Liver (tissue), 9 donors: Measurements from ENCODE around the gene PCSK6. TPM values are rescaled to one million over a fixed set of nuclear protein-coding genes. Genes with fewer than 3 reads are reported as not detected.

Experiments
- DNase-seq: peaks from one replicate; pipeline ENCODE4 v3.0.0-alpha.2; 2017; ENCODE audit warnings: low spot score
- H3K27ac ChIP-seq, 2 donors: one replicate each; pipeline ENCODE4 v1.7.0; 2013; ENCODE audit warnings: inconsistent platforms in 2 of 2, low read length in 2 of 2, control low read depth in 1 of 2, low read depth in 1 of 2, mild to moderate bottlenecking in 1 of 2
- H3K27me3 ChIP-seq, 4 donors: one replicate each; pipeline versions ENCODE4 v1.6.1 to v1.7.0; 2013; ENCODE audit warnings: low read length in 3 of 4, inconsistent platforms in 1 of 4, mild to moderate bottlenecking in 1 of 4, moderate library complexity in 1 of 4; ENCODE audit not compliant: control insufficient read depth in 4 of 4, insufficient read depth in 4 of 4
- H3K36me3 ChIP-seq, 4 donors: one replicate each; pipeline versions ENCODE4 v1.6.1 to v1.7.0; 2013; ENCODE audit warnings: low read length in 3 of 4, mild to moderate bottlenecking in 3 of 4, low read depth in 1 of 4, moderate library complexity in 1 of 4; ENCODE audit not compliant: control insufficient read depth in 4 of 4, insufficient read depth in 3 of 4
- H3K4me1 ChIP-seq, 4 donors: one replicate each; pipeline versions ENCODE4 v1.6.1 to v1.7.0; 2013; ENCODE audit warnings: low read length in 3 of 4, mild to moderate bottlenecking in 3 of 4, moderate library complexity in 1 of 4; ENCODE audit not compliant: control insufficient read depth in 4 of 4, insufficient read depth in 4 of 4
- H3K4me3 ChIP-seq, 3 donors: one replicate each; pipeline versions ENCODE4 v1.6.1 to v1.7.0; 2013; ENCODE audit warnings: low read length in 3 of 3, control low read depth in 1 of 3, low read depth in 1 of 3, mild to moderate bottlenecking in 1 of 3
- H3K9ac ChIP-seq, 2 donors: one replicate each; pipeline ENCODE4 v1.7.0; 2013; ENCODE audit warnings: low read length in 2 of 2, mild to moderate bottlenecking in 2 of 2, moderate library complexity in 2 of 2, control low read depth in 1 of 2, low read depth in 1 of 2
- H3K9me3 ChIP-seq, 4 donors: one replicate each; pipeline versions ENCODE4 v1.6.1 to v1.7.0; 2013; ENCODE audit warnings: low read length in 3 of 4; ENCODE audit not compliant: control insufficient read depth in 4 of 4
- EGR1 ChIP-seq, 2 donors: IDR thresholded peaks; 2 replicates each; pipeline ENCODE4 v1.6.1; 2016 to 2018; ENCODE audit warnings: antibody characterized with exemption in 2 of 2, low read depth in 2 of 2
- FOXA1 ChIP-seq: IDR thresholded peaks from 2 replicates; pipeline ENCODE4 v1.6.1; 2016; ENCODE audit warnings: antibody characterized with exemption
- FOXA2 ChIP-seq: IDR thresholded peaks from 2 replicates; pipeline ENCODE4 v1.6.1; 2016; ENCODE audit warnings: antibody characterized with exemption
- GABPA ChIP-seq, 2 donors: IDR thresholded peaks in 1 of 2; conservative IDR thresholded peaks in 1 of 2; 2 replicates each; pipeline ENCODE4 v1.6.1; 2016; ENCODE audit warnings: antibody characterized with exemption in 2 of 2, mild to moderate bottlenecking in 1 of 2, moderate library complexity in 1 of 2
- HNF4A ChIP-seq, 2 donors: conservative IDR thresholded peaks; 2 replicates each; pipeline ENCODE4 v1.6.1; 2016; ENCODE audit warnings: antibody characterized with exemption in 2 of 2, mild to moderate bottlenecking in 2 of 2
- HNF4G ChIP-seq: IDR thresholded peaks from 2 replicates; pipeline ENCODE4 v1.6.1; 2016; ENCODE audit warnings: antibody characterized with exemption
- JUND ChIP-seq, 2 donors: IDR thresholded peaks; 2 replicates each; pipeline ENCODE4 v1.6.1; 2016; ENCODE audit warnings: antibody characterized with exemption in 2 of 2
- NR2F2 ChIP-seq: IDR thresholded peaks from 2 replicates; pipeline ENCODE4 v1.6.1; 2016; ENCODE audit warnings: antibody characterized with exemption
- RAD21 ChIP-seq, 2 donors: IDR thresholded peaks; 2 replicates each; pipeline ENCODE4 v1.6.1; 2016; ENCODE audit warnings: antibody characterized with exemption in 2 of 2, mild to moderate bottlenecking in 2 of 2
- RXRA ChIP-seq, 2 donors: IDR thresholded peaks; 2 replicates each; pipeline ENCODE4 v1.6.1; 2017 to 2018; ENCODE audit warnings: antibody characterized with exemption in 2 of 2, mild to moderate bottlenecking in 1 of 2
- SP1 ChIP-seq: IDR thresholded peaks from 2 replicates; pipeline ENCODE4 v1.6.1; 2018; ENCODE audit warnings: antibody characterized with exemption, mild to moderate bottlenecking
- TAF1 ChIP-seq: conservative IDR thresholded peaks from 2 replicates; pipeline ENCODE4 v1.6.1; 2016; ENCODE audit warnings: antibody characterized with exemption, mild to moderate bottlenecking
- YY1 ChIP-seq: IDR thresholded peaks from 2 replicates; pipeline ENCODE4 v1.6.1; 2016; ENCODE audit warnings: antibody characterized with exemption, mild to moderate bottlenecking
- WGBS: extraction: QIAGEN DNeasy Blood & Tissue Kit; methylation state at CpG from one replicate; pipeline ENCODE4 v1.1.7; 2013; 5-methylcytosine and 5-hydroxymethylcytosine counted together
- polyA plus RNA-seq, 2 donors: library from polyadenylated mRNA; stranded (reverse) in 1 of 2; unstranded in 1 of 2; fragments of 200-250 nt in 1 of 2; fragments of >200 nt in 1 of 2; fragmentation: Nextera tagmentation in 1 of 2; extraction: Ambion mirVana in 1 of 2; gene quantifications; one replicate each; pipeline versions ENCODE4 v1.2.1 to v1.2.3, GENCODE V29; 2013 to 2015
- total RNA-seq, 2 donors: library from RNA; depleted of rRNA; stranded (reverse); fragments of >200 nt; gene quantifications; one replicate each; pipeline ENCODE4 v1.2.3, GENCODE V29; 2014
- TF ChIP-seq, protein P1 (sequence below): IDR thresholded peaks from 2 replicates; pipeline ENCODE4 v1.6.1; 2016; ENCODE audit warnings: antibody characterized with exemption
- TF ChIP-seq, protein P2 (sequence below): fragments of 150-350 bp; IDR thresholded peaks from 2 replicates; pipeline ENCODE4 v1.5.1; 2017; ENCODE audit warnings: improper control_type of control experiment, low read depth, low read length; ENCODE audit not compliant: missing input control
- TF ChIP-seq, protein P3 (sequence below): IDR thresholded peaks from 2 replicates; pipeline ENCODE4 v1.6.1; 2016; ENCODE audit warnings: antibody characterized with exemption, mild to moderate bottlenecking
- TF ChIP-seq, protein P4 (sequence below): IDR thresholded peaks from 2 replicates; pipeline ENCODE4 v1.6.1; 2016; ENCODE audit warnings: antibody characterized with exemption
- TF ChIP-seq, protein P5 (sequence below): IDR thresholded peaks from 2 replicates; pipeline ENCODE4 v1.6.1; 2016; ENCODE audit warnings: antibody characterized with exemption
- donor health status: healthy.
- donor health status: healthy.
- donor health status: healthy.
- donor health status: healthy.
- donor health status: healthy.

Gene PCSK6
- total and polyA plus RNA-seq, 4 donors, result 94.8 to 398 (median 168) TPM

DNA sequence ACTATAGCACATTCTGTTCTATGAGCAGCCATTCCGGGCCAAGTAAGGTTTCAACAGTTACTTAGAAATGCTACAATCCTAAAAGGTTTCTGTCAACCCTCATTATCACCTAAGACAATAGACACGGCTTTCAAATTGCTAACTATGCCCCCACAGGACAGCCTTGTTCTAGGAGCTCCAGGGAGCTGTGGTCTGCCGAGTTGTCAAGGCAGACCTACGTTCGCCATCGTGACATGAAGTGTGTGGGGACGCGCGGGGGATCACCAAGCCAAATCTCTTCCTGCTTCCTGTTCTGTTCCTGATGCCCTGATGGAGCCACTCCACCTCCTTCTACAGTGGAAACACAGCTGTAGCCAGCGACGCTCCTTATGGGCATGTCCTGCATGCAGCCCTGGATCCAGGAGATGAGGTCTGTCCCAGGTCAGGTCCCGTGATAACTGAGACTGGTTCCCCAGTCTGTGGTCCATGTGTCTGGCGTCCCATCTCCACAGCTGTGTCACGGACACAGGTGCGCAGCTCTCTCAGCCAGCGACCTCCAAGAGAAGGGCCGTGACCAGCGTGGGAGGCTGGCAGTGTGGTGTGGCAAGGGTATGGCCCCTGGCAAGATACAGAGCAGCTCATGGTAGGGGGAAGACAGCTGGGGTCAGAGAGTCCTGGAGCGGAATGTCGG is 82.8 kb downstream of the PCSK6 start:
- no peak overlapping the region for H3K27ac ChIP-seq

DNA sequence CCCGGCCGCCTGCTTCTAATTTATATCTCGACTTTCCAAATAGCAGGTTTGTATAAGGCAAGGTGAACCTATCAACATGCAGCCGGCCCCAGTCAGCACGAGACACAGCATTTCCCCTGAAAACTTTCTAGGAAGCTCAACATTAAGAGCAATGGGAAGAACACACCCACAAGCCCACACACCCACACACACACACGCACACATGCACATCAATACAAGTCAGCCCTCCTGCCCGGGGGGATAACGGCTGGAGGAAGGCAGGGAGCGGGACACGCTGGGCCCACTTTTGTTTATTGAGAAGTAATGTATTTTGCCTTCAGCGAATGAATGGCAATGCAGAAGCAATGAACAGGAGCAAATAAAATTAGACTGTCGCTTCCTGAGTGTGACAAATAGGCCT is 83.5 kb downstream of the PCSK6 start:
- no peak for DNase-seq
- no peak overlapping the region for H3K9ac ChIP-seq
- no peaks in the 10 kb centered on the region for H3K27me3 ChIP-seq
- no peak overlapping the region for H3K27ac ChIP-seq
- 92% methylated on average over 12 of the region's 12 CpGs for WGBS
- no peaks in the 10 kb centered on the region for H3K9me3 ChIP-seq
- H3K36me3 ChIP-seq, result peaks cover 2 to 65% (median 46%) of the 10 kb centered on the region in 4 donors
- no peaks in the 10 kb centered on the region for H3K4me1 ChIP-seq
- TF ChIP-seq GABPA (IDR thresholded peaks at IDR 0.05 in 1 of 2, conservative IDR thresholded peaks at IDR 0.05 in 1 of 2) (no peak), NR2F2 (no peak), EGR1 (IDR thresholded peaks at IDR 0.05; ENCODE audit: low read depth in 2 of 2) (no peak), TAF1 (no peak), RXRA (IDR thresholded peaks at IDR 0.05) (no peak), YY1 (no peak), JUND (IDR thresholded peaks at IDR 0.05) (no peak), HNF4A (conservative IDR thresholded peaks at IDR 0.05) (no peak), RAD21 (IDR thresholded peaks at IDR 0.05) (no peak), FOXA1 (no peak), HNF4G (no peak), FOXA2 (no peak), SP1 (no peak)
- TF ChIP-seq, protein P1, sequence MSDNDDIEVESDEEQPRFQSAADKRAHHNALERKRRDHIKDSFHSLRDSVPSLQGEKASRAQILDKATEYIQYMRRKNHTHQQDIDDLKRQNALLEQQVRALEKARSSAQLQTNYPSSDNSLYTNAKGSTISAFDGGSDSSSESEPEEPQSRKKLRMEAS, result no peak
- TF ChIP-seq, protein P2, sequence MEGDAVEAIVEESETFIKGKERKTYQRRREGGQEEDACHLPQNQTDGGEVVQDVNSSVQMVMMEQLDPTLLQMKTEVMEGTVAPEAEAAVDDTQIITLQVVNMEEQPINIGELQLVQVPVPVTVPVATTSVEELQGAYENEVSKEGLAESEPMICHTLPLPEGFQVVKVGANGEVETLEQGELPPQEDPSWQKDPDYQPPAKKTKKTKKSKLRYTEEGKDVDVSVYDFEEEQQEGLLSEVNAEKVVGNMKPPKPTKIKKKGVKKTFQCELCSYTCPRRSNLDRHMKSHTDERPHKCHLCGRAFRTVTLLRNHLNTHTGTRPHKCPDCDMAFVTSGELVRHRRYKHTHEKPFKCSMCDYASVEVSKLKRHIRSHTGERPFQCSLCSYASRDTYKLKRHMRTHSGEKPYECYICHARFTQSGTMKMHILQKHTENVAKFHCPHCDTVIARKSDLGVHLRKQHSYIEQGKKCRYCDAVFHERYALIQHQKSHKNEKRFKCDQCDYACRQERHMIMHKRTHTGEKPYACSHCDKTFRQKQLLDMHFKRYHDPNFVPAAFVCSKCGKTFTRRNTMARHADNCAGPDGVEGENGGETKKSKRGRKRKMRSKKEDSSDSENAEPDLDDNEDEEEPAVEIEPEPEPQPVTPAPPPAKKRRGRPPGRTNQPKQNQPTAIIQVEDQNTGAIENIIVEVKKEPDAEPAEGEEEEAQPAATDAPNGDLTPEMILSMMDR, result no peak
- TF ChIP-seq, protein P3, sequence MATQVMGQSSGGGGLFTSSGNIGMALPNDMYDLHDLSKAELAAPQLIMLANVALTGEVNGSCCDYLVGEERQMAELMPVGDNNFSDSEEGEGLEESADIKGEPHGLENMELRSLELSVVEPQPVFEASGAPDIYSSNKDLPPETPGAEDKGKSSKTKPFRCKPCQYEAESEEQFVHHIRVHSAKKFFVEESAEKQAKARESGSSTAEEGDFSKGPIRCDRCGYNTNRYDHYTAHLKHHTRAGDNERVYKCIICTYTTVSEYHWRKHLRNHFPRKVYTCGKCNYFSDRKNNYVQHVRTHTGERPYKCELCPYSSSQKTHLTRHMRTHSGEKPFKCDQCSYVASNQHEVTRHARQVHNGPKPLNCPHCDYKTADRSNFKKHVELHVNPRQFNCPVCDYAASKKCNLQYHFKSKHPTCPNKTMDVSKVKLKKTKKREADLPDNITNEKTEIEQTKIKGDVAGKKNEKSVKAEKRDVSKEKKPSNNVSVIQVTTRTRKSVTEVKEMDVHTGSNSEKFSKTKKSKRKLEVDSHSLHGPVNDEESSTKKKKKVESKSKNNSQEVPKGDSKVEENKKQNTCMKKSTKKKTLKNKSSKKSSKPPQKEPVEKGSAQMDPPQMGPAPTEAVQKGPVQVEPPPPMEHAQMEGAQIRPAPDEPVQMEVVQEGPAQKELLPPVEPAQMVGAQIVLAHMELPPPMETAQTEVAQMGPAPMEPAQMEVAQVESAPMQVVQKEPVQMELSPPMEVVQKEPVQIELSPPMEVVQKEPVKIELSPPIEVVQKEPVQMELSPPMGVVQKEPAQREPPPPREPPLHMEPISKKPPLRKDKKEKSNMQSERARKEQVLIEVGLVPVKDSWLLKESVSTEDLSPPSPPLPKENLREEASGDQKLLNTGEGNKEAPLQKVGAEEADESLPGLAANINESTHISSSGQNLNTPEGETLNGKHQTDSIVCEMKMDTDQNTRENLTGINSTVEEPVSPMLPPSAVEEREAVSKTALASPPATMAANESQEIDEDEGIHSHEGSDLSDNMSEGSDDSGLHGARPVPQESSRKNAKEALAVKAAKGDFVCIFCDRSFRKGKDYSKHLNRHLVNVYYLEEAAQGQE, result no peak
- TF ChIP-seq, protein P4, sequence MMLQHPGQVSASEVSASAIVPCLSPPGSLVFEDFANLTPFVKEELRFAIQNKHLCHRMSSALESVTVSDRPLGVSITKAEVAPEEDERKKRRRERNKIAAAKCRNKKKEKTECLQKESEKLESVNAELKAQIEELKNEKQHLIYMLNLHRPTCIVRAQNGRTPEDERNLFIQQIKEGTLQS, result no peak
- TF ChIP-seq, protein P5, sequence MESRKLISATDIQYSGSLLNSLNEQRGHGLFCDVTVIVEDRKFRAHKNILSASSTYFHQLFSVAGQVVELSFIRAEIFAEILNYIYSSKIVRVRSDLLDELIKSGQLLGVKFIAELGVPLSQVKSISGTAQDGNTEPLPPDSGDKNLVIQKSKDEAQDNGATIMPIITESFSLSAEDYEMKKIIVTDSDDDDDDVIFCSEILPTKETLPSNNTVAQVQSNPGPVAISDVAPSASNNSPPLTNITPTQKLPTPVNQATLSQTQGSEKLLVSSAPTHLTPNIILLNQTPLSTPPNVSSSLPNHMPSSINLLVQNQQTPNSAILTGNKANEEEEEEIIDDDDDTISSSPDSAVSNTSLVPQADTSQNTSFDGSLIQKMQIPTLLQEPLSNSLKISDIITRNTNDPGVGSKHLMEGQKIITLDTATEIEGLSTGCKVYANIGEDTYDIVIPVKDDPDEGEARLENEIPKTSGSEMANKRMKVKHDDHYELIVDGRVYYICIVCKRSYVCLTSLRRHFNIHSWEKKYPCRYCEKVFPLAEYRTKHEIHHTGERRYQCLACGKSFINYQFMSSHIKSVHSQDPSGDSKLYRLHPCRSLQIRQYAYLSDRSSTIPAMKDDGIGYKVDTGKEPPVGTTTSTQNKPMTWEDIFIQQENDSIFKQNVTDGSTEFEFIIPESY, result no peak
- H3K4me3 ChIP-seq, result no peak overlapping the region

More for the DNA sequence above, 82.8 kb downstream of the PCSK6 start:
- TF ChIP-seq HNF4G, result no peak
- TF ChIP-seq JUND (IDR thresholded peaks at IDR 0.05), result no peak
- no peak for TF ChIP-seq EGR1 (IDR thresholded peaks at IDR 0.05; ENCODE audit: low read depth in 2 of 2)
- no peak for TF ChIP-seq TAF1
- no peak for TF ChIP-seq GABPA (IDR thresholded peaks at IDR 0.05 in 1 of 2, conservative IDR thresholded peaks at IDR 0.05 in 1 of 2)
- TF ChIP-seq YY1, result no peak
- TF ChIP-seq, protein P5, result no peak
- TF ChIP-seq RAD21 (IDR thresholded peaks at IDR 0.05), result no peak
- no peak for TF ChIP-seq HNF4A (conservative IDR thresholded peaks at IDR 0.05)
- TF ChIP-seq, protein P4, result no peak
- no peak for TF ChIP-seq SP1
- TF ChIP-seq RXRA (IDR thresholded peaks at IDR 0.05), result no peak
- TF ChIP-seq NR2F2, result no peak
- no peak for TF ChIP-seq FOXA1
- H3K36me3 ChIP-seq, result peaks cover 7 to 65% (median 47%) of the 10 kb centered on the region in 4 donors
- no peaks in the 10 kb centered on the region for H3K9me3 ChIP-seq
- H3K4me3 ChIP-seq, result no peak overlapping the region
- 91% methylated on average over 20 of the region's 20 CpGs for WGBS
- no peaks in the 10 kb centered on the region for H3K4me1 ChIP-seq
- no peak overlapping the region for H3K9ac ChIP-seq
- DNase-seq, result no peak
- H3K27me3 ChIP-seq, result no peaks in the 10 kb centered on the region
